LNCAP (cell line): Measurements from ENCODE around the gene PARP9.

Source experiments
- CTCF ChIP-seq: fragments of 450-650 bp; IDR thresholded peaks from 2 replicates; pipeline ENCODE4 v1.5.1; 2017; ENCODE audit warnings: mild to moderate bottlenecking

PARP9 gene

GRCh38 chr3:122568755-122569154 is 4.7 kb upstream of the PARP9 start:
- no peak for TF ChIP-seq CTCF

GRCh38 chr3:122563717-122564025 is 429 bp downstream of the PARP9 start:
- TF ChIP-seq CTCF, result no peak

- no peak for TF ChIP-seq CTCF
Measured at GRCh38 chr3:122562923-122563716, 980 bp downstream of the PARP9 start.

GRCh38 chr3:122560680-122561079 is 3.4 kb downstream of the PARP9 start:
- TF ChIP-seq CTCF, result peak; percentile 71

GRCh38 chr3:122559906-122560305 is 4.2 kb downstream of the PARP9 start:
- no peak for TF ChIP-seq CTCF

- no peak for TF ChIP-seq CTCF
Measured at GRCh38 chr3:122558605-122559004, 5.5 kb downstream of the PARP9 start.

GRCh38 chr3:122557356-122557755 is 6.7 kb downstream of the PARP9 start:
- TF ChIP-seq CTCF, result no peak
